Measurements from ENCODE around the gene FGB.

DNA sequence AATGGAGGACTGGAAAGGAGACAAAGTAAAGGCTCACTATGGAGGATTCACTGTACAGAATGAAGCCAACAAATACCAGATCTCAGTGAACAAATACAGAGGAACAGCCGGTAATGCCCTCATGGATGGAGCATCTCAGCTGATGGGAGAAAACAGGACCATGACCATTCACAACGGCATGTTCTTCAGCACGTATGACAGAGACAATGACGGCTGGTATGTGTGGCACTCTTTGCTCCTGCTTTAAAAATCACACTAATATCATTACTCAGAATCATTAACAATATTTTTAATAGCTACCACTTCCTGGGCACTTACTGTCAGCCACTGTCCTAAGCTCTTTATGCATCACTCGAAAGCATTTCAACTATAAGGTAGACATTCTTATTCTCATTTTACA, 6.8 kb downstream of the FGB start:
- TF ChIP-seq, protein P1, sequence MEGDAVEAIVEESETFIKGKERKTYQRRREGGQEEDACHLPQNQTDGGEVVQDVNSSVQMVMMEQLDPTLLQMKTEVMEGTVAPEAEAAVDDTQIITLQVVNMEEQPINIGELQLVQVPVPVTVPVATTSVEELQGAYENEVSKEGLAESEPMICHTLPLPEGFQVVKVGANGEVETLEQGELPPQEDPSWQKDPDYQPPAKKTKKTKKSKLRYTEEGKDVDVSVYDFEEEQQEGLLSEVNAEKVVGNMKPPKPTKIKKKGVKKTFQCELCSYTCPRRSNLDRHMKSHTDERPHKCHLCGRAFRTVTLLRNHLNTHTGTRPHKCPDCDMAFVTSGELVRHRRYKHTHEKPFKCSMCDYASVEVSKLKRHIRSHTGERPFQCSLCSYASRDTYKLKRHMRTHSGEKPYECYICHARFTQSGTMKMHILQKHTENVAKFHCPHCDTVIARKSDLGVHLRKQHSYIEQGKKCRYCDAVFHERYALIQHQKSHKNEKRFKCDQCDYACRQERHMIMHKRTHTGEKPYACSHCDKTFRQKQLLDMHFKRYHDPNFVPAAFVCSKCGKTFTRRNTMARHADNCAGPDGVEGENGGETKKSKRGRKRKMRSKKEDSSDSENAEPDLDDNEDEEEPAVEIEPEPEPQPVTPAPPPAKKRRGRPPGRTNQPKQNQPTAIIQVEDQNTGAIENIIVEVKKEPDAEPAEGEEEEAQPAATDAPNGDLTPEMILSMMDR (conservative IDR thresholded peaks at IDR 0.05 in 1 of 2, IDR thresholded peaks at IDR 0.05 in 1 of 2; ENCODE audit: low read depth in 1 of 2, low read length in 2 of 2): no peak
- no peak for TF ChIP-seq EZH2 (IDR thresholded peaks at IDR 0.05; ENCODE audit: low read length, missing control alignments)
